Thyroid gland (tissue), 4 donors: ENCODE results near the gene B4GALT5.

Source experiments
- CTCF ChIP-seq, 6 experiments: fragments of 200-600 bp in 3 of 6; fragments of 450-650 bp in 3 of 6; sonication (generic) in 3 of 6; IDR thresholded peaks; one replicate each; pipeline ENCODE4 v1.5.1; 2016 to 2019; ENCODE audit warnings: antibody characterized with exemption in 6 of 6, mild to moderate bottlenecking in 2 of 6, inconsistent platforms in 1 of 6, moderate library complexity in 1 of 6
- POLR2A ChIP-seq, 2 donors: fragments of 450-650 bp; IDR thresholded peaks; one replicate each; pipeline ENCODE4 v1.6.1; 2017; ENCODE audit warnings: antibody characterized with exemption in 2 of 2, mild to moderate bottlenecking in 2 of 2, moderate library complexity in 1 of 2

GRCh38 chr20:49615401-49616153 lies 98.1 kb downstream of the B4GALT5 start:
- no peak for TF ChIP-seq POLR2A (IDR thresholded peaks at IDR 0.05)
- no peak for TF ChIP-seq CTCF (IDR thresholded peaks at IDR 0.05)
